NT2/D1 (cell line): ENCODE results near the gene GIGYF1.

Source experiments
- DNase-seq: peaks from one replicate; pipeline ENCODE4 v3.0.0-alpha.2; 2011; ENCODE audit warnings: low read depth, low spot score
- H3K27me3 ChIP-seq: 2 replicates; pipeline ENCODE4 v1.6.0; 2011; ENCODE audit warnings: mild to moderate bottlenecking; ENCODE audit not compliant: insufficient read length, insufficient read depth
- H3K36me3 ChIP-seq: 2 replicates; pipeline ENCODE4 v1.6.1; 2011; ENCODE audit warnings: mild to moderate bottlenecking, low read length, mixed read lengths; ENCODE audit not compliant: insufficient read depth, insufficient read length
- H3K4me1 ChIP-seq: 2 replicates; pipeline ENCODE4 v1.5.1; 2011; ENCODE audit not compliant: insufficient read depth, insufficient read length
- H3K4me3 ChIP-seq: 2 replicates; pipeline ENCODE4 v1.5.1; 2011; ENCODE audit warnings: low read depth; ENCODE audit not compliant: insufficient read length
- H3K9ac ChIP-seq: 2 replicates; pipeline ENCODE4 v1.6.0; 2011; ENCODE audit warnings: low read depth; ENCODE audit not compliant: insufficient read length
- H3K9me3 ChIP-seq: 2 replicates; pipeline ENCODE4 v1.5.1; 2011; ENCODE audit warnings: mild to moderate bottlenecking, low read length; ENCODE audit not compliant: insufficient read depth
- SUZ12 ChIP-seq: IDR thresholded peaks from 2 replicates; pipeline ENCODE4 v1.6.1; 2011; ENCODE audit not compliant: insufficient read length, insufficient read depth; ENCODE audit errors: extremely low read depth
- YY1 ChIP-seq: IDR thresholded peaks from 2 replicates; pipeline ENCODE4 v1.6.1; 2011; ENCODE audit not compliant: insufficient read length, insufficient read depth
- ZNF274 ChIP-seq: IDR thresholded peaks from 2 replicates; pipeline ENCODE4 v1.6.1; 2011; ENCODE audit warnings: mild to moderate bottlenecking, low read depth, low read length

Gene GIGYF1

GRCh38 chr7:100694098-100694745, at the start of gene GIGYF1:
Gene GIGYF1 (minus strand): TSS chr7:100694250. CDS start chr7:100688238, 6,012 bp downstream.
- H3K4me1 ChIP-seq = peaks cover 11% of the 10 kb centered on the region
- DNase-seq = no peak
- TF ChIP-seq ZNF274 (no peak), YY1 (no peak), SUZ12 (no peak)
- peaks cover 22% of the 10 kb centered on the region for H3K36me3 ChIP-seq
- H3K9ac ChIP-seq = peak within 1 kb of the TSS; percentile 94
- H3K27me3 ChIP-seq = no peaks in the 10 kb centered on the region
- H3K4me3 ChIP-seq = peak within 1 kb of the TSS; percentile 71
- H3K9me3 ChIP-seq = peaks cover 10% of the 10 kb centered on the region; the same call in 1 of the 2 replicates

DNA sequence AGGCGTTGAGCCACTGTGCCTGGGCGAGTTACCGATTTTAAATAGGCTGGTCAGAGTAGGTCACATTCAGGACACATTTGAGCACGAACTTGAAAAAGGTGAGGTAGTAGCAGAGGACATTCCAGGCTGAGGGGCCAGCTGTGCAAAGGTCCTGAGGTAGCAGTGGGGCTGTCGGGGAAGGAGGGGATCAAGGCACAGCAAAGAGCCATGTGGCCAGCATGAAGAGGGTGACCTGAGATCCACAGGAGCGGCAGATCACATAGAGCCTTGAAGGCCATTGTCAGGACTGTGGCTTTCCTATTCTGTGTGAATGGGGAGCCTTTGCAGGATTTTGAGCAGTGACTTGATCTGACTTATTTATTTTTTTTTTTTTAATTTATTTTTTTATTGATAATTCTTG, 45.9 kb upstream of the GIGYF1 start:
- Histone ChIP-seq H3K9me3 (no peaks in the 10 kb centered on the region; the same call in 1 of the 2 replicates), H3K9ac (no peak overlapping the region), H3K4me3 (no peak overlapping the region), H3K27me3 (no peaks in the 10 kb centered on the region), H3K36me3 (no peaks in the 10 kb centered on the region), H3K4me1 (no peaks in the 10 kb centered on the region)
- TF ChIP-seq YY1 (no peak), ZNF274 (no peak)
- DNase-seq = no peak

GRCh38 chr7:100736671-100737070, 42.6 kb upstream of the GIGYF1 start:
- no peaks in the 10 kb centered on the region; the same call in 1 of the 2 replicates for H3K9me3 ChIP-seq
- H3K9ac ChIP-seq = no peak overlapping the region
- no peak for DNase-seq
- H3K36me3 ChIP-seq = no peaks in the 10 kb centered on the region
- H3K27me3 ChIP-seq = no peaks in the 10 kb centered on the region
- TF ChIP-seq SUZ12 (no peak), YY1 (no peak), ZNF274 (no peak)
- H3K4me3 ChIP-seq = no peak overlapping the region
- no peaks in the 10 kb centered on the region for H3K4me1 ChIP-seq

GRCh38 chr7:100735730-100736129, 41.7 kb upstream of the GIGYF1 start:
- Histone ChIP-seq H3K36me3 (no peaks in the 10 kb centered on the region), H3K4me3 (no peak overlapping the region), H3K4me1 (no peaks in the 10 kb centered on the region), H3K9me3 (no peaks in the 10 kb centered on the region; the same call in 1 of the 2 replicates), H3K27me3 (no peaks in the 10 kb centered on the region), H3K9ac (no peak overlapping the region)
- no peak for TF ChIP-seq SUZ12
- no peak for TF ChIP-seq YY1
- TF ChIP-seq ZNF274 = no peak
- no peak for DNase-seq

- H3K27me3 ChIP-seq = no peaks in the 10 kb centered on the region
Observed at GRCh38 chr7:100731937-100732636, 38.0 kb upstream of the GIGYF1 start.

DNA sequence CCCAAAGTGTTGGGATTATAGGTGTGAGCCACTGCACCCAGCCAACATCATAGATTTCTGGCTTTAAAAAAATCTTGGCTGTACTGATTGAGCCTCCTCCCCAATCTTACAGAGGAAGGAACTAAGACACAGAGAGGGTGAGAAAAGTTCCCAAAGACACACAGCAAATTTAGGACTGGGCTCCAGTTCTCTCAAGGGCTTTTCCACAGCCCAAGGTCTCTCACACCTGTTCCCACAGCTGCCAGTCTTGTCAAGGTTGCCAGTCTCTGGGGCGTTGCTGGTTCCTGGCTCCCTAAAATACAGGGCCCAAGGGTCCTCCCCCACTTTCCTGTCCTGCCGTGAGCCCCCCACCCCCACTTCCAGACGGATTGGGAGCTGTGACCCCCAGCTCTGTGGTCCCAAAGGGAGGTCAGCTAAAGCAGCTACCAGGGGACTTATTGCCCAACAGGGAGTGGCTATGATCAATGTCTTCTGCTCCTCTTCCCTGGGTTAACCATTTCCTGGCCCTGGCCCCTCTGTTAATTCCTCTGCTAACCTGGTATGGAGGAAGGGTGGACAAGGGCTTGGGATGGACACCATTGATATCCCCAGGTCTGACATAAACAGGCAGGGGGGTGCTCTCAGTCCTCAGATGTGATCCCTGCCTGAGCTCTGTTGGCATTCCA, 36.2 kb upstream of the GIGYF1 start:
- Histone ChIP-seq H3K9ac (no peak overlapping the region), H3K4me1 (no peaks in the 10 kb centered on the region), H3K27me3 (no peaks in the 10 kb centered on the region), H3K36me3 (no peaks in the 10 kb centered on the region), H3K4me3 (no peak overlapping the region), H3K9me3 (no peaks in the 10 kb centered on the region)
- TF ChIP-seq YY1 (no peak), SUZ12 (no peak), ZNF274 (no peak)
- DNase-seq = no peak

More at GRCh38 chr7:100731937-100732636, 38.0 kb upstream of the GIGYF1 start:
- H3K4me3 ChIP-seq = no peak overlapping the region
- no peak for TF ChIP-seq YY1
- no peak for TF ChIP-seq SUZ12
- TF ChIP-seq ZNF274 = no peak
- no peaks in the 10 kb centered on the region for H3K36me3 ChIP-seq
- H3K4me1 ChIP-seq = no peaks in the 10 kb centered on the region
- no peaks in the 10 kb centered on the region for H3K9me3 ChIP-seq
- no peak for DNase-seq
- H3K9ac ChIP-seq = no peak overlapping the region

DNA sequence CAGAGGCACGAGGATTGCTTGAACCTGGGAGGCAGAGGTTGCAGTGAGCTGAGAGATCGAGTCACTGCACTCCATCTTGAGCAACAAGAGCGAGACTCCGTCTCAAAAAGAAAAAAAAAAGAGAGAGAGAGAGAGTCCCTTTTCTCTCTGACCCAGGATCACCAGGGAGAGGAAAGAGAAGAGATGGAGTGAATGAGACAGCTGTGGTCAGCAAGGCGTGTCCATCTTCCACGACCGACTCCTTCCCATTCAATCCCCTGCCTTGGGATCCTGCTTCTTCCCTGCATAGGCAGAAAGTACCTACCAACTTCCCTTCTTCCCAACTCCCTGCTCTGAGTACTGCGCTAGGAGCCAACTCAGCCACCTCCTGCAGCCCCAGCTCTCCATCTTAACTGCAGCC, 34.1 kb upstream of the GIGYF1 start:
- no peaks in the 10 kb centered on the region for H3K9me3 ChIP-seq
- no peaks in the 10 kb centered on the region for H3K4me1 ChIP-seq

More for the DNA sequence above, 34.1 kb upstream of the GIGYF1 start:
- H3K36me3 ChIP-seq = no peaks in the 10 kb centered on the region
- TF ChIP-seq ZNF274 = no peak
- TF ChIP-seq SUZ12 = no peak
- TF ChIP-seq YY1 = no peak
- H3K4me3 ChIP-seq = no peak overlapping the region
- no peak overlapping the region for H3K9ac ChIP-seq
- peaks cover 2% of the 10 kb centered on the region for H3K27me3 ChIP-seq
- DNase-seq = no peak
